Endodermal cell (in vitro differentiated cells): ENCODE measurements around the gene DDR2. TPM values are rescaled to one million over a fixed set of nuclear protein-coding genes. Genes with fewer than 3 reads are reported as not detected.
"Not testable (repeated sequence)": the region's sequence is repeated elsewhere in the genome, so short reads cannot be mapped to it uniquely, and the experiment has no call there.

Experiments used
- DNase-seq: peaks from one replicate; pipeline ENCODE4 v3.0.0-alpha.2; 2017
- H3K27ac ChIP-seq: 2 replicates; pipeline ENCODE4 v1.5.1; 2013; ENCODE audit warnings: mild to moderate bottlenecking, low read depth, low read length, moderate library complexity
- H3K27me3 ChIP-seq: 2 replicates; pipeline ENCODE4 v1.6.1; 2013; ENCODE audit warnings: mild to moderate bottlenecking, low read length, moderate library complexity; ENCODE audit not compliant: insufficient read depth, control insufficient read depth, poor library complexity, severe bottlenecking
- H3K36me3 ChIP-seq: 2 replicates; pipeline ENCODE4 v1.7.0; 2013; ENCODE audit warnings: mild to moderate bottlenecking, low read length, moderate library complexity; ENCODE audit not compliant: control insufficient read depth, insufficient read depth
- H3K4me1 ChIP-seq: one replicate; pipeline ENCODE4 v1.7.0; 2013; ENCODE audit warnings: low read length; ENCODE audit not compliant: control insufficient read depth, insufficient read depth
- H3K4me3 ChIP-seq: 2 replicates; pipeline ENCODE4 v1.5.1; 2013; ENCODE audit warnings: mild to moderate bottlenecking, low read length, moderate library complexity
- H3K9ac ChIP-seq: 2 replicates; pipeline ENCODE4 v1.6.1; 2013; ENCODE audit warnings: mild to moderate bottlenecking, low read length, moderate library complexity; ENCODE audit not compliant: poor library complexity, severe bottlenecking; ENCODE audit errors: extremely low read depth
- H3K9me3 ChIP-seq: 2 replicates; pipeline ENCODE4 v1.6.1; 2013; ENCODE audit warnings: mild to moderate bottlenecking, low read length, moderate library complexity; ENCODE audit not compliant: control insufficient read depth
- H3K27ac Mint-ChIP-seq: 2 replicates; pipeline ENCODE4 v1.8.0; 2020; ENCODE audit warnings: mixed read lengths
- H3K27me3 Mint-ChIP-seq: 2 replicates; pipeline ENCODE4 v1.8.0; 2021; ENCODE audit warnings: mild to moderate bottlenecking, mixed read lengths; ENCODE audit not compliant: insufficient read depth
- H3K36me3 Mint-ChIP-seq: 2 replicates; pipeline ENCODE4 v1.8.0; 2020; ENCODE audit warnings: low read depth, mixed read lengths
- H3K4me1 Mint-ChIP-seq: 2 replicates; pipeline ENCODE4 v1.8.0; 2020; ENCODE audit warnings: mixed read lengths
- H3K4me3 Mint-ChIP-seq: 2 replicates; pipeline ENCODE4 v1.8.0; 2020; ENCODE audit warnings: mild to moderate bottlenecking, moderate library complexity, mixed read lengths
- H3K9me3 Mint-ChIP-seq: 2 replicates; pipeline ENCODE4 v1.8.0; 2020; ENCODE audit warnings: mild to moderate bottlenecking, mixed read lengths
- CTCF ChIP-seq: fragments of 200-600 bp; sonication (generic); conservative IDR thresholded peaks from 2 replicates; pipeline ENCODE4 v1.5.0; 2021; ENCODE audit warnings: antibody characterized with exemption, mild to moderate bottlenecking
- WGBS, 2 experiments: methylation state at CpG; one replicate each; pipeline versions ENCODE4 v1.1.5 to v1.1.7; 2013; ENCODE audit warnings: missing lambda C conversion rate in 2 of 2, mixed read lengths in 1 of 2; ENCODE audit not compliant: insufficient coverage in 1 of 2, insufficient read length in 1 of 2; 5-methylcytosine and 5-hydroxymethylcytosine counted together
- total RNA-seq, 2 donors: library from RNA; stranded (reverse); fragmentation: NEBNext Ultra II Directional in 1 of 2; extraction: Animal tissue kit (Norgen Biotek cat#: 25700) in 1 of 2; gene quantifications; 2 replicates in 1 of 2; 3 replicates in 1 of 2; pipeline ENCODE4 v1.2.1, GENCODE V29; 2021

The DDR2 gene
- total RNA-seq, 2 donors from 2014 or later: 0.26 to 0.55 TPM

DNA sequence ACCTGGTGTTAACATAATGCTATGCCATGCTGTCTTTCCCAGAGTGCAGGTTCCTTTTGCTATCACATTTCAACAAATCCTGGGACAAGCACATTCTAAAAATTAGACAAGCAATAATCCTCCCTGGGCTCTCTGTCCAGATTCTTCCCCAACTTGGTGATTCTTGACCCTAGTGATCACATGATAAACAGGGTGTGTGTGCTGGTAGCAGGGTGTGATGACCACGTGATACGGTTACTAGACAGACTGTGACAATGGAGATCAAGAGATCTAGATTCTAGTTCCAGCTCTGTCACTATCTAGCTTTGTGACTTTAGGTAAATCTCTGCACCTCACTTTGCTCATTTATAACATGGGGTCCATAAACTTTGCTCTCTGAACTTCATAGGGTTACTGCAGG lies 96.3 kb downstream of the DDR2 start:
- Mint-ChIP-seq H3K4me1 (peaks cover 5% of the 10 kb centered on the region), H3K36me3 (no peaks in the 10 kb centered on the region), H3K27ac (no peak overlapping the region), H3K4me3 (no peak overlapping the region), H3K9me3 (no peaks in the 10 kb centered on the region), H3K27me3 (no peaks in the 10 kb centered on the region)
- Histone ChIP-seq H3K4me3 (no peak overlapping the region), H3K27me3 (no peaks in the 10 kb centered on the region), H3K9ac (no peak overlapping the region), H3K4me1 (peaks cover 7% of the 10 kb centered on the region), H3K36me3 (no peaks in the 10 kb centered on the region), H3K27ac (no peak overlapping the region), H3K9me3 (no peaks in the 10 kb centered on the region)
- WGBS, 2 experiments: 94 to 100% methylated on average over 2 of the region's 2 CpGs
- no peak for DNase-seq
- TF ChIP-seq CTCF: no peak

GRCh38 chr1:162729195-162729774 lies 97.0 kb downstream of the DDR2 start:
- not testable (repeated sequence) for H3K27me3 ChIP-seq, DNase-seq, H3K27ac ChIP-seq, H3K27ac Mint-ChIP-seq, H3K4me1 Mint-ChIP-seq, H3K27me3 Mint-ChIP-seq, H3K9me3 ChIP-seq, H3K36me3 ChIP-seq, H3K36me3 Mint-ChIP-seq, H3K4me1 ChIP-seq, H3K9ac ChIP-seq, H3K9me3 Mint-ChIP-seq, H3K4me3 Mint-ChIP-seq, H3K4me3 ChIP-seq
- no CpG with 5 or more reads among the region's 1 CpG for WGBS, 2 experiments

DNA sequence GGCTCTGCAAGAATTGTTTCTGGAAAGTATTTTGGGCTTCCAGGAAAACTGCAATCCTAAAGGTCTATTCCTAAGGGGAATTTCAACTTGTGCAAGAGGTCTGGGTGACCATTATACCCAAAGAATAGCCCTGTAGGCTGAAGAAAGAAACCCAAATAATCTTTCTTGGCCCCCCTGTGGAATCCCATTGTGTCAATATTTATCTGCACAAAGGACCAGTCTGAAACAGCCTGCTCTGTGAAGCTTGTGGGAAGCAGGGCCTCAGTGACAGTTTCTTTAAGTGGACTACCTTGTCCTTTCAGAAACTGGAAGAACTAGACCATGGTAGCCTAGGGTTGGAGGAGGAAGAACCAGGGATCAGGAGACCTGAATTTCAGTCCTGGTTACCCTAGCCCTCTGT lies 99.8 kb downstream of the DDR2 start:
- Histone ChIP-seq H3K27ac (no peak overlapping the region), H3K27me3 (no peaks in the 10 kb centered on the region), H3K4me3 (no peak overlapping the region), H3K9me3 (no peaks in the 10 kb centered on the region), H3K36me3 (no peaks in the 10 kb centered on the region), H3K9ac (no peak overlapping the region), H3K4me1 (peaks cover 7% of the 10 kb centered on the region)
- TF ChIP-seq CTCF: no peak
- DNase-seq: no peak
- no peak overlapping the region for H3K4me3 Mint-ChIP-seq
- no peaks in the 10 kb centered on the region for H3K36me3 Mint-ChIP-seq
- H3K27ac Mint-ChIP-seq: no peak overlapping the region
- H3K9me3 Mint-ChIP-seq: peaks cover 1% of the 10 kb centered on the region
- peaks cover 5% of the 10 kb centered on the region for H3K4me1 Mint-ChIP-seq
- H3K27me3 Mint-ChIP-seq: no peaks in the 10 kb centered on the region
